ENCODE measurements around the gene RASGRF2.

DNA sequence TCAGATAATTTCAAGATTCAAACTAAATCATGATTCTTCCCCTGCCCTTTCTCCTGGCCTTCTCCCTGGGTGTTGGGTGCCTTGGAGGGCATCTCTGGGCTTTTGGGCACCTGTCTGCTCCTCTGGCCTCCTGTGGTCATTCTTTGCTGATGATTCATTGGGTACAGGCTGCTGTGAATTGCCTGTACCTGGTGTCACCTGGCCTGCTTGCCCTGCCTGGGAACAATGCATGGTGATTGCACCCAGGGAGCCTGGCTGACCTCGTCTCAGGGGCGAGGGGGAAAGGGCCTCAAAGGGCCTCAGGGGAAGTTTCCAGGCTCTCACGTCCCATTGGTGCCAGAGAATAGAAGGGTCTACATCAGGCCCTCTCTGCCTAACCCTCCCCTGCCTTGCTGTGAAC is 252.9 kb downstream of the RASGRF2 start:
- TF ChIP-seq EZH2 (IDR thresholded peaks at IDR 0.05; ENCODE audit: borderline replicate concordance, insufficient read depth, low read length, poor library complexity, severe bottlenecking) (no peak), SMC3 (conservative IDR thresholded peaks at IDR 0.05; ENCODE audit: poor library complexity) (no peak), EP300 (conservative IDR thresholded peaks at IDR 0.05; ENCODE audit: poor library complexity, severe bottlenecking) (no peak), RAD21 (conservative IDR thresholded peaks at IDR 0.05) (no peak), POLR2AphosphoS5 (IDR thresholded peaks at IDR 0.05) (no peak), MXI1 (conservative IDR thresholded peaks at IDR 0.05; ENCODE audit: poor library complexity, severe bottlenecking) (no peak)
- TF ChIP-seq, protein P1, sequence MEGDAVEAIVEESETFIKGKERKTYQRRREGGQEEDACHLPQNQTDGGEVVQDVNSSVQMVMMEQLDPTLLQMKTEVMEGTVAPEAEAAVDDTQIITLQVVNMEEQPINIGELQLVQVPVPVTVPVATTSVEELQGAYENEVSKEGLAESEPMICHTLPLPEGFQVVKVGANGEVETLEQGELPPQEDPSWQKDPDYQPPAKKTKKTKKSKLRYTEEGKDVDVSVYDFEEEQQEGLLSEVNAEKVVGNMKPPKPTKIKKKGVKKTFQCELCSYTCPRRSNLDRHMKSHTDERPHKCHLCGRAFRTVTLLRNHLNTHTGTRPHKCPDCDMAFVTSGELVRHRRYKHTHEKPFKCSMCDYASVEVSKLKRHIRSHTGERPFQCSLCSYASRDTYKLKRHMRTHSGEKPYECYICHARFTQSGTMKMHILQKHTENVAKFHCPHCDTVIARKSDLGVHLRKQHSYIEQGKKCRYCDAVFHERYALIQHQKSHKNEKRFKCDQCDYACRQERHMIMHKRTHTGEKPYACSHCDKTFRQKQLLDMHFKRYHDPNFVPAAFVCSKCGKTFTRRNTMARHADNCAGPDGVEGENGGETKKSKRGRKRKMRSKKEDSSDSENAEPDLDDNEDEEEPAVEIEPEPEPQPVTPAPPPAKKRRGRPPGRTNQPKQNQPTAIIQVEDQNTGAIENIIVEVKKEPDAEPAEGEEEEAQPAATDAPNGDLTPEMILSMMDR (IDR thresholded peaks at IDR 0.05; ENCODE audit: poor library complexity, severe bottlenecking): no peak
- TF ChIP-seq, protein P2, sequence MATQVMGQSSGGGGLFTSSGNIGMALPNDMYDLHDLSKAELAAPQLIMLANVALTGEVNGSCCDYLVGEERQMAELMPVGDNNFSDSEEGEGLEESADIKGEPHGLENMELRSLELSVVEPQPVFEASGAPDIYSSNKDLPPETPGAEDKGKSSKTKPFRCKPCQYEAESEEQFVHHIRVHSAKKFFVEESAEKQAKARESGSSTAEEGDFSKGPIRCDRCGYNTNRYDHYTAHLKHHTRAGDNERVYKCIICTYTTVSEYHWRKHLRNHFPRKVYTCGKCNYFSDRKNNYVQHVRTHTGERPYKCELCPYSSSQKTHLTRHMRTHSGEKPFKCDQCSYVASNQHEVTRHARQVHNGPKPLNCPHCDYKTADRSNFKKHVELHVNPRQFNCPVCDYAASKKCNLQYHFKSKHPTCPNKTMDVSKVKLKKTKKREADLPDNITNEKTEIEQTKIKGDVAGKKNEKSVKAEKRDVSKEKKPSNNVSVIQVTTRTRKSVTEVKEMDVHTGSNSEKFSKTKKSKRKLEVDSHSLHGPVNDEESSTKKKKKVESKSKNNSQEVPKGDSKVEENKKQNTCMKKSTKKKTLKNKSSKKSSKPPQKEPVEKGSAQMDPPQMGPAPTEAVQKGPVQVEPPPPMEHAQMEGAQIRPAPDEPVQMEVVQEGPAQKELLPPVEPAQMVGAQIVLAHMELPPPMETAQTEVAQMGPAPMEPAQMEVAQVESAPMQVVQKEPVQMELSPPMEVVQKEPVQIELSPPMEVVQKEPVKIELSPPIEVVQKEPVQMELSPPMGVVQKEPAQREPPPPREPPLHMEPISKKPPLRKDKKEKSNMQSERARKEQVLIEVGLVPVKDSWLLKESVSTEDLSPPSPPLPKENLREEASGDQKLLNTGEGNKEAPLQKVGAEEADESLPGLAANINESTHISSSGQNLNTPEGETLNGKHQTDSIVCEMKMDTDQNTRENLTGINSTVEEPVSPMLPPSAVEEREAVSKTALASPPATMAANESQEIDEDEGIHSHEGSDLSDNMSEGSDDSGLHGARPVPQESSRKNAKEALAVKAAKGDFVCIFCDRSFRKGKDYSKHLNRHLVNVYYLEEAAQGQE (IDR thresholded peaks at IDR 0.05; ENCODE audit: borderline replicate concordance): no peak
